GM21526 (cell line): ENCODE results near the gene MLLT6.

Source experiments
- ATAC-seq: cut with Tn5 transposase; IDR thresholded peaks from one replicate; pipeline ENCODE4 v1.9.1; 2021; ENCODE audit warnings: moderate library complexity; ENCODE audit not compliant: unreplicated experiment, low FRiP score

Gene MLLT6

GRCh38 chr17:38704606-38705522 is at the start of gene MLLT6:
TSS of gene MLLT6 (plus strand) at chr17:38705273. CDS start at chr17:38705633, 360 bp downstream.
- ATAC-seq: no peak

GRCh38 chr17:38656959-38657823 is 47.9 kb upstream of the MLLT6 start:
- ATAC-seq: no peak

GRCh38 chr17:38657824-38658740 is 47.0 kb upstream of the MLLT6 start:
- no peak for ATAC-seq

GRCh38 chr17:38658741-38659345 is 46.2 kb upstream of the MLLT6 start:
- ATAC-seq: no peak

- ATAC-seq: no peak
Measured at GRCh38 chr17:38659415-38659814, 45.7 kb upstream of the MLLT6 start.

- no peak for ATAC-seq
Measured at GRCh38 chr17:38660097-38661025, 44.7 kb upstream of the MLLT6 start.

- ATAC-seq: no peak
Measured at GRCh38 chr17:38663125-38663751, 41.8 kb upstream of the MLLT6 start.

- ATAC-seq: no peak
Measured at GRCh38 chr17:38663964-38664644, 41.0 kb upstream of the MLLT6 start.

GRCh38 chr17:38667099-38667786 is 37.8 kb upstream of the MLLT6 start:
- no peak for ATAC-seq

GRCh38 chr17:38667787-38668122 is 37.3 kb upstream of the MLLT6 start:
- no peak for ATAC-seq

- ATAC-seq: no peak
Measured at GRCh38 chr17:38669520-38669919, 35.6 kb upstream of the MLLT6 start.

GRCh38 chr17:38671939-38672720 is 32.9 kb upstream of the MLLT6 start:
- no peak for ATAC-seq

- ATAC-seq: no peak
Measured at GRCh38 chr17:38672788-38673706, 32.0 kb upstream of the MLLT6 start.

- ATAC-seq: no peak
Measured at GRCh38 chr17:38673707-38674013, 31.4 kb upstream of the MLLT6 start.

GRCh38 chr17:38674014-38674748 is 30.9 kb upstream of the MLLT6 start:
- ATAC-seq: no peak
